ENCODE data around the gene NEDD9.

DNA sequence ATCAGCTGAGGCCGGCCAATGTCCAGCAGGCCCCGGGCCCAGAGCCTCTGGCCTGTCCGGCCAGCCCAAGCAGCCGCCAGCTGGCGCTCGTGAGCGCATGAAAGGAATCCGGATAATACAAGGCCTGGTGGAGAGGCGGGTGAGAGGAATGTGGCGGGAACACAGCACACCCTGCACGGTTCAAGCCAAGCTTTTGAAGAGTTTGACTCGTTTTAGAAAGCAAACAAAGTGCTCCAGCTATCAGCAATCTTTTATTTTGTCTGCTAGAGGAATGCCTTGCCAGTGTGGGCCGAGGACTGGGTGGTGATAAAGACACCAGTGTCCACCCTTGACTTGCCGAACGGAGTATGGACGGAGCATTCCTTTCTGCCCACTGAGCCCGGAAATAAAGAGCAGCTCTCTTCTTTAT is 9.3 kb upstream of the NEDD9 start:
- TF ChIP-seq EZH2phosphoT487 (IDR thresholded peaks at IDR 0.05; ENCODE audit: low read depth), result no peak
- no peak for TF ChIP-seq CTCF (IDR thresholded peaks at IDR 0.05; ENCODE audit: low read depth, low read length)
